A673 (cell line): ENCODE measurements around the gene RABGAP1L.

Source experiments
- CTCF ChIP-seq: fragments of 300-800, 200-600 bp; sonication (generic); conservative IDR thresholded peaks from 2 replicates; pipeline ENCODE4 v1.5.1; 2017; ENCODE audit warnings: low read depth, mild to moderate bottlenecking, antibody characterized with exemption, low read length, moderate library complexity, mixed read lengths
- EZH2 ChIP-seq: fragments of 200-600 bp; sonication (generic); IDR thresholded peaks from 2 replicates; pipeline ENCODE4 v1.6.1; 2017; ENCODE audit warnings: borderline replicate concordance, low read depth, mild to moderate bottlenecking, mixed read lengths, antibody characterized with exemption, low read length; ENCODE audit not compliant: poor library complexity, severe bottlenecking

DNA sequence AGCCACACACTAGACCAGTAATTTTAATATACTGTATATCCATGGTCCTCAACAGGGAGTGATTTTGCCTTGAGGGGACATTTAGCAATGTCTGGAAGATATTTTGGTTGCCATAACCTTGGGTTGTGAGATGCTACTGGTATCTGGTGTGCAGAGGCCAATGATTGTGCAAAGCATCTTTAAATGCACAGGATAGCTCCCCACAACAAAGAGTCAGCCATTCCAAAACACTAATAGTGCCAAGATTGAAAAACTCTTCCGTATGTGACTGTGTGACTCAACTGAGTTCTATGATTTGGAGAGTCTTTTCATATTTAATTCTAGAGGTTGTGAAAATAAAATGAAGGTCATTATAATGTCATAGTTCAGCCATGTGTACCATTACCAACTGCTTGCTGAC lies 699.0 kb downstream of the RABGAP1L start:
- TF ChIP-seq CTCF (no peak), EZH2 (no peak)
